ENCODE data around the gene DDI1.

Gene DDI1

DNA sequence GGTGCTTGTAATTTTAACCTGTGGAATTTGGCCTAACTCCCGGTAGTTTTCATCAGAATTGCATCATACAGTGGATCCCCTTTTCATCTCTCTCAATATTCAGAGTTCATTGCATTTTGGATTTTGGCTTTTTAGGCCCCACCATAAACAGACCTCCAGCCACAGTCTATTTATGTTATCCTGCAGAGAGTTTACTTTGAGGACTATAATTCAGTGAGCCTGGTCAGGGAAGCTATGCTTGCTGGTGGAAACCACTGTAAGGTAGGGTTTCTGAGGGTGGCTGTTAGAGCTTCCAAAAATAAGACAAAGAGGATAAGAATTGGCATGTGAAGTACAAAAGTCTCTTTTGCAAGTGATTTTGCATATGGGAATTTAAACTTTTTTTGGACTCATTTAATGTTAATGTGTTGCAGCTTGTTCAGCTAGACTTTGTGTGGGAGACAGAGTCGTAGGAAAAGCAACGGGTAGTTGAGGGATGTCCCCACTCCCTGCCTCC is 34.8 kb upstream of the DDI1 start:
- Histone ChIP-seq H3K4me3 (ENCODE audit: low read length) (no peak overlapping the region), H3K36me3 (ENCODE audit: control insufficient read depth, insufficient read depth, low read length) (no peaks in the 10 kb centered on the region), H3K4me1 (ENCODE audit: control insufficient read depth, insufficient read depth, low read length) (no peaks in the 10 kb centered on the region), H3K9me3 (ENCODE audit: control insufficient read depth, insufficient read depth, low read length) (no peaks in the 10 kb centered on the region), H3K27ac (ENCODE audit: low read length) (no peak overlapping the region), H3K27me3 (ENCODE audit: control insufficient read depth, insufficient read depth, low read length) (no peaks in the 10 kb centered on the region)
- WGBS (ENCODE audit: insufficient coverage, insufficient read length), result no CpG with 5 or more reads among the region's 3 CpGs
- DNase-seq (ENCODE audit: low read depth, low spot score), result no peak

GRCh38 chr11:104003491-104003890 is 32.9 kb upstream of the DDI1 start:
- H3K9me3 ChIP-seq (ENCODE audit: control insufficient read depth, insufficient read depth, low read length), result no peaks in the 10 kb centered on the region
- no peak overlapping the region for H3K4me3 ChIP-seq (ENCODE audit: low read length)
- H3K27me3 ChIP-seq (ENCODE audit: control insufficient read depth, insufficient read depth, low read length), result no peaks in the 10 kb centered on the region
- H3K27ac ChIP-seq (ENCODE audit: low read length), result no peak overlapping the region
- no peak for DNase-seq (ENCODE audit: low read depth, low spot score)
- H3K4me1 ChIP-seq (ENCODE audit: control insufficient read depth, insufficient read depth, low read length), result no peaks in the 10 kb centered on the region
- H3K36me3 ChIP-seq (ENCODE audit: control insufficient read depth, insufficient read depth, low read length), result no peaks in the 10 kb centered on the region

DNA sequence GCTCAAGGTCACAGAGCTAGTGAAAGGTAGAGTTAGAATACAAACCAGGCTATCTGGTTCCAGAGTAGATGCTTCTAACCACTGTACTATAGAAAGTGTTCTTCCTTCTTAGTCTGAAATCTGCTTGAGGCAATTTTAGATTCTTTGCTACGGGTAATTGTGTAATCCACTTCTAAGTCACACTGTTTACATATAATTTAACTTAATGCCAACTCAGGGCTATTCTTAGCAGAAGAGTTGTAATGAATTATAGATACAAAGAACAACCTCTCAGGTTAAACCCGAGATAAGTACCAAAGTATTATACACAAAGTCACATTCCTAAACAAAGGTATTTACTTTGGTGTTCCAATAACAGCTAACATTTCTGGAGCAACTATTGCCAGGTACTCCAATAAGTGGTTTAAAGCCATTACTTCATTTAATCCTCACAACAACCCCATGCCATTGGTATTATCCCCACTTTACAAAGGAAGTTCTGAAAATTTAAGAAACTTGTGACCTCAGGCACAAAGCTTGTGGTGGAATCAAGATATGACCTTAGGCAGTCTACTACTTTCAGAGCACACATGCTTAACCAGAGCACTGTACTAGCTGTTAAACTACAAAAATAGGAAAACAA is 31.1 kb upstream of the DDI1 start:
- Histone ChIP-seq H3K9me3 (ENCODE audit: control insufficient read depth, insufficient read depth, low read length) (no peaks in the 10 kb centered on the region), H3K4me3 (ENCODE audit: low read length) (no peak overlapping the region), H3K27me3 (ENCODE audit: control insufficient read depth, insufficient read depth, low read length) (no peaks in the 10 kb centered on the region), H3K36me3 (ENCODE audit: control insufficient read depth, insufficient read depth, low read length) (no peaks in the 10 kb centered on the region), H3K4me1 (ENCODE audit: control insufficient read depth, insufficient read depth, low read length) (no peaks in the 10 kb centered on the region), H3K27ac (ENCODE audit: low read length) (no peak overlapping the region)
- no CpG with 5 or more reads among the region's 2 CpGs for WGBS (ENCODE audit: insufficient coverage, insufficient read length)
- DNase-seq (ENCODE audit: low read depth, low spot score), result no peak

DNA sequence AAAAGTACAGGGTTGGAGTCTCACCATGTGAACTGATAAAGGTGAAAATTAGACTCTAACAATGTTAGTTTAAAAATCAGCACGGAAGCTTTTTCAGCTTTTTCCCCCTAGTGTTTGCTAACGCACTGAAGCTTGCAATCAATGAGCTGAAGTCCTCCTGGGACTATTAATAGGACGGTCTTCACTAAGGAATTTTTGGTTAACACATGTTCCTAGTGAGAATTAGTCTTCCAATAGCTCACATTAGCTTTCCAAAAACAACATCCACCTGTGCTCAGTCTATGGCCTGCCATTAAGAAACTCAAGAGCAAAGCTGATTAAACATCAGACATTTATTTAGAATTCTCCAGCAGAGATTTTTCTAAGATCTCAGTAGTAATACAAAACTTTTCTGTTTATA is 26.7 kb upstream of the DDI1 start:
- Histone ChIP-seq H3K36me3 (ENCODE audit: control insufficient read depth, insufficient read depth, low read length) (no peaks in the 10 kb centered on the region), H3K4me3 (ENCODE audit: low read length) (no peak overlapping the region), H3K27ac (ENCODE audit: low read length) (no peak overlapping the region), H3K9me3 (ENCODE audit: control insufficient read depth, insufficient read depth, low read length) (no peaks in the 10 kb centered on the region), H3K4me1 (ENCODE audit: control insufficient read depth, insufficient read depth, low read length) (no peaks in the 10 kb centered on the region), H3K27me3 (ENCODE audit: control insufficient read depth, insufficient read depth, low read length) (no peaks in the 10 kb centered on the region)
- DNase-seq (ENCODE audit: low read depth, low spot score), result no peak
- no CpG with 5 or more reads among the region's 3 CpGs for WGBS (ENCODE audit: insufficient coverage, insufficient read length)

DNA sequence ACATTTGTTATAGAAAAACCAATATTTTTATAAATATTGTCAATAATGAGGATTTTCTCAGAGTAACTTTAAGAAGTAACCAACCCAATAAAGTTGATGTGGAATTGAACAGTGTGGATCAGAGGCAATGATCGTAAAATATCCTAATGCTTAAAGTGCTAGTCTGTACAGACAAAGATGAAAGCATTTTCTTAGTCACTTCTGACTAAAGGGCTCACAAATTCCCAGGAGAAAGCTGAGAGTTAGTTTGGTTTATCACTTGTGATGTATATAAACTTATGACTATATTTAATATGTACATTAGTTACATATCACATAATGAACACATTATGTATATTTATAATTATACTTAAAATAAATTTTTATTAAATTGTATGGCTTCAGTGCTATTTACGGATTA is 25.4 kb upstream of the DDI1 start:
- no peaks in the 10 kb centered on the region for H3K36me3 ChIP-seq (ENCODE audit: control insufficient read depth, insufficient read depth, low read length)
- H3K27ac ChIP-seq (ENCODE audit: low read length), result no peak overlapping the region
- no peaks in the 10 kb centered on the region for H3K9me3 ChIP-seq (ENCODE audit: control insufficient read depth, insufficient read depth, low read length)
- no peaks in the 10 kb centered on the region for H3K4me1 ChIP-seq (ENCODE audit: control insufficient read depth, insufficient read depth, low read length)
- no peak overlapping the region for H3K4me3 ChIP-seq (ENCODE audit: low read length)
- WGBS (ENCODE audit: insufficient coverage, insufficient read length), result no CpG with 5 or more reads among the region's 2 CpGs
- no peak for DNase-seq (ENCODE audit: low read depth, low spot score)
- H3K27me3 ChIP-seq (ENCODE audit: control insufficient read depth, insufficient read depth, low read length), result no peaks in the 10 kb centered on the region

- H3K4me1 ChIP-seq (ENCODE audit: control insufficient read depth, insufficient read depth, low read length), result no peaks in the 10 kb centered on the region
- no peaks in the 10 kb centered on the region for H3K36me3 ChIP-seq (ENCODE audit: control insufficient read depth, insufficient read depth, low read length)
- no CpG with 5 or more reads among the region's 3 CpGs for WGBS (ENCODE audit: insufficient coverage, insufficient read length)
- no peak overlapping the region for H3K4me3 ChIP-seq (ENCODE audit: low read length)
- H3K27ac ChIP-seq (ENCODE audit: low read length), result no peak overlapping the region
- DNase-seq (ENCODE audit: low read depth, low spot score), result no peak
- no peaks in the 10 kb centered on the region for H3K27me3 ChIP-seq (ENCODE audit: control insufficient read depth, insufficient read depth, low read length)
- no peaks in the 10 kb centered on the region for H3K9me3 ChIP-seq (ENCODE audit: control insufficient read depth, insufficient read depth, low read length)
Measured at GRCh38 chr11:104015649-104016415, 20.6 kb upstream of the DDI1 start.

- Histone ChIP-seq H3K36me3 (ENCODE audit: control insufficient read depth, insufficient read depth, low read length) (no peaks in the 10 kb centered on the region), H3K27ac (ENCODE audit: low read length) (no peak overlapping the region), H3K9me3 (ENCODE audit: control insufficient read depth, insufficient read depth, low read length) (no peaks in the 10 kb centered on the region), H3K27me3 (ENCODE audit: control insufficient read depth, insufficient read depth, low read length) (no peaks in the 10 kb centered on the region; the same call in 1 of the 2 replicates), H3K4me1 (ENCODE audit: control insufficient read depth, insufficient read depth, low read length) (no peaks in the 10 kb centered on the region), H3K4me3 (ENCODE audit: low read length) (no peak overlapping the region)
- WGBS (ENCODE audit: insufficient coverage, insufficient read length), result no CpG with 5 or more reads among the region's 2 CpGs
- DNase-seq (ENCODE audit: low read depth, low spot score), result no peak
Measured at GRCh38 chr11:104024572-104024971, 11.9 kb upstream of the DDI1 start.

DNA sequence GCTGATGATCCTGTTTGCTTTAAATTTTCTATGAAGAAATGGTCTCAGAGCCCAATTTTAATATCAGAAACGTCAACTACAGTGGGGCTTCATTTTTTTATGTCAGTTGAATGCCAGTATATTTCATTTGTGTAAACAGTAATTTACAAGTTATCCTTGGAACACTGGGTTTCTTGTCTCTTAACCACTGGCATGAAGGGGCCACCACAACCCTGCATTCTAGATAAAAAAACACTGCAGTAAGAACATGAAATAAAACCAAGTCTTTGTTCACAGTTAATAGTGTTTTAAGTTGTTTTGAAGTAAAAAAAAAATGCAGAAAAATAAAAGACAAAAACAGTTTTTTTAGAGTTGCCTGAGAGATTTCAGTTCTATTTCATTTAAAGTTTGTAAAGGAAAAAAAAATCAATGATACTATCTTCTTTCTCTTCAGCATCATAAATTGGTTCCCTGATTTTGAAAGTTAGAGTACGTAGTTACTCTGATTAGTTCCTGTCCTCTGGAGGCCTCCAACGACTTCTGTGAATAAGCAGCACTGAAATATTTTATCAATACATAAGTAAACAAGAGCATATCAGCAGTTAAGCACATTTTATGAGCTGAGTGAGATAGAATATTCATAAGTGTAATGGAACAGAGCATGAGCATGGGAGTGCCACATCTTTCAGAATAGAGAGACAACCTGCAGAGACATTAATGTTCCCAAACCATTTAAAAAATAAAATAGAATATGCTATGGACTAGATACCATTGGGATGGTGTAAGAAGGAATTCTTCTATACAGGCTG is 7.8 kb upstream of the DDI1 start:
- Histone ChIP-seq H3K36me3 (ENCODE audit: control insufficient read depth, insufficient read depth, low read length) (no peaks in the 10 kb centered on the region), H3K27me3 (ENCODE audit: control insufficient read depth, insufficient read depth, low read length) (no peaks in the 10 kb centered on the region; the same call in 1 of the 2 replicates), H3K4me1 (ENCODE audit: control insufficient read depth, insufficient read depth, low read length) (no peaks in the 10 kb centered on the region), H3K27ac (ENCODE audit: low read length) (no peak overlapping the region), H3K9me3 (ENCODE audit: control insufficient read depth, insufficient read depth, low read length) (no peaks in the 10 kb centered on the region), H3K4me3 (ENCODE audit: low read length) (no peak overlapping the region)
- no CpG with 5 or more reads among the region's 3 CpGs for WGBS (ENCODE audit: insufficient coverage, insufficient read length)
- DNase-seq (ENCODE audit: low read depth, low spot score), result no peak

DNA sequence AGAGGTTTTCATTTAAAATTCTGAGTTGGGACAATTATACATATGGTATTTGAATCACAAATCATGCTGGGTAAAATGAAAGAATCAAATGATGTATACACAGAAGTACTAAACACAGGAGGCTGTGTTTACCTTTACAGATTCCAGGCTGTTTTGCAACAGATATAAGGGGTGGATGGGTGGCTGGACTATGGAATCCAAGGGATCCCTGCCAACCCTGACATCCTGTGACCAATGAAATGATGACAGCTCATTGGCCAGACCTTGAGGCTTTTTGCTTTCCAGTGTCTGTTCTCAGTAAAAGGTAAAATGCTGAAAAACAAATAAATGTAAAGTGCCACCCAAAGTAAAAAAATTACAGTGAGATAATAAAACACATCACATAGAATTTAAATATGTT is 3.3 kb upstream of the DDI1 start:
- H3K4me3 ChIP-seq (ENCODE audit: low read length), result no peak overlapping the region
- H3K4me1 ChIP-seq (ENCODE audit: control insufficient read depth, insufficient read depth, low read length), result no peaks in the 10 kb centered on the region
- no peaks in the 10 kb centered on the region for H3K27me3 ChIP-seq (ENCODE audit: control insufficient read depth, insufficient read depth, low read length)
- DNase-seq (ENCODE audit: low read depth, low spot score), result no peak
- no peak overlapping the region for H3K27ac ChIP-seq (ENCODE audit: low read length)
- H3K9me3 ChIP-seq (ENCODE audit: control insufficient read depth, insufficient read depth, low read length), result no peaks in the 10 kb centered on the region
- no peaks in the 10 kb centered on the region for H3K36me3 ChIP-seq (ENCODE audit: control insufficient read depth, insufficient read depth, low read length)

DNA sequence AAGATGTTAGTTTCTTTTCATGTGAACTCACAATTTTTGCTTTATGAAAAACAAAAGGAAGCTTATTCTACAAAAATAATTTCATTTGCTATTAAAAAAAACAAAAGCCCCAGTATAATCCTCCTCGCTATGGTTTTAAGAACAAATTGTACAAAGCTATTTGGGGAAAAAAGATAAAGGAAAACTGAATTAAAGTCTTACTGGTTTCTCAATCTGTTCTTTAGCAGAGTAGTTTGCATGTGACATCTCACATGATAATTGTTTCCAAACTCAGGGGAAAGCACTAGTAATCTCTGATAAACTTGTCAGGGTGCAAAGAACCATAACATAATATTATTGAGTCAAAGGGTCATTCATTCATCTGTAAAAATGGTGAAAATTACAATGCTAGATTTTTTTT is 2.9 kb upstream of the DDI1 start:
- Histone ChIP-seq H3K36me3 (ENCODE audit: control insufficient read depth, insufficient read depth, low read length) (no peaks in the 10 kb centered on the region), H3K4me3 (ENCODE audit: low read length) (no peak overlapping the region), H3K4me1 (ENCODE audit: control insufficient read depth, insufficient read depth, low read length) (no peaks in the 10 kb centered on the region), H3K27me3 (ENCODE audit: control insufficient read depth, insufficient read depth, low read length) (no peaks in the 10 kb centered on the region), H3K27ac (ENCODE audit: low read length) (no peak overlapping the region), H3K9me3 (ENCODE audit: control insufficient read depth, insufficient read depth, low read length) (no peaks in the 10 kb centered on the region)
- WGBS (ENCODE audit: insufficient coverage, insufficient read length), result no CpG with 5 or more reads among the region's 1 CpG
- DNase-seq (ENCODE audit: low read depth, low spot score), result no peak
